Frontal cortex (tissue), 4 donors: Measurements from ENCODE around the gene AFAP1. TPM values are rescaled to one million over a fixed set of nuclear protein-coding genes. Genes with fewer than 3 reads are reported as not detected.

Experiments
- DNase-seq, 2 donors: peaks; one replicate each; pipeline ENCODE4 v3.0.0; 2012; ENCODE audit warnings: low spot score in 2 of 2
- FAIRE-seq: peaks from 2 replicates; lab custom pipeline; 2012; peaks lifted over from hg19 to GRCh38; lab: Jason Lieb, UNC
- total RNA-seq: library from RNA; depleted of rRNA; stranded (reverse); fragments of >200 nt; gene quantifications from one replicate; pipeline ENCODE4 v1.2.3, GENCODE V29; 2014
- donor health status: control.
- donor health status: control.
- donor health status: control.

Gene AFAP1
- total RNA-seq, 1 donor from 2014 or later = 45.2 TPM

DNA sequence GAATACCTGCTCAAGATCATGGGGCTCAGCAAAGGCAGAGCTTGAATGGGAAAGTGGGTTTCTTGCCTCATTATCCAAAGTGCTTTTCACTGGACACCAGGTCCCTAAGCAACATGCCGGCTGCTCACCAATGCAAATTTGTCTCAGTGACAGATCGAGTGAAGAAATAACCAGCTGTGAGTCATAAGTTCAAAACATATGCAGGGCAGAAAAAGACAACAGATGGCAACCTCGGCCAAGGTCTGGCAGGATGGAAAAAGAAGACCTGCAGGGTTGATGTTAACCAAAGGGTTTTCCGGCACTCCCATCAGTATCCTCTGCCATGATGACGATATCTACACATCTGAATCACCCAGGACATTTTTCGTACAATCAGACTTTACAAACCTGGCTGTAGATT is 124.1 kb downstream of the AFAP1 start:
- DNase-seq (no peak), FAIRE-seq (no peak)

DNA sequence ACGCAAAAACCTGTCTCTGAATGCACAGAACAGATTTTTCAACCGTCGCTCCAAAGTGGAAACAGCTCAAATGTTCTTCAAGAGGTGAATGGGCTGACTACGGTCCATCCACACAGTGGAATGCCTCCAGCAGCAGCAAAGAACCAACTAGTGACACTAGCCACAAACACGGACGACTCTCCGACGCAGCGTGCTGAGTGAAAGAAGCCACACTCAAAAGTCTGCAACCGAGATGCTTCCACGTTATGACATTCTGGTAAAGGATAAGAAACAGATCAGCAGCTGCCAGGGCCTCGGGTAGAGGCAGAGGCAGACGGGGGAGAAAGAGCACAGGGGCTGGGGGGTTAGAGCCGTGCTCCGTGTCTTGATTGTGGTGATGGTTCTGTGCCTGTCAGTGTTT is 125.2 kb downstream of the AFAP1 start:
- DNase-seq (no peak), FAIRE-seq (no peak)

DNA sequence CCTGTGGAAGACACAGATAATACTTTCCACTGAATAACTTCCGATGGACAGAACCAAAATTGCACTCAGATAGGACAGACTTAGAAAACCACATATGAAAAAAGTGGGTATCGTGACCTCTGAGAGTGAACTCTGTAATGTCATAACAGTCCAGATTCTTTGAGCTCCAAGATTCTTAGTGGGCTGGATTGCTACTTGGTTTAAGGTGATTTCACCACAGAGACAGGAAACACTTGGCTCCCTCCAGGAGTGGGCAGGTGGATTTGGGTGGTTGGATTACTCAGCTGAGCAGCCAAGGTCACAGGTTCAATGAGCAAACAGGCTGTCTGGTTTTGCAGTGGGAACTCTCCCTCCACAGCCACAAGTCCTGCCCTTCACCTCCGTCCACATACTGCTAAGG is 126.0 kb downstream of the AFAP1 start:
- DNase-seq = no peak
- no peak for FAIRE-seq

DNA sequence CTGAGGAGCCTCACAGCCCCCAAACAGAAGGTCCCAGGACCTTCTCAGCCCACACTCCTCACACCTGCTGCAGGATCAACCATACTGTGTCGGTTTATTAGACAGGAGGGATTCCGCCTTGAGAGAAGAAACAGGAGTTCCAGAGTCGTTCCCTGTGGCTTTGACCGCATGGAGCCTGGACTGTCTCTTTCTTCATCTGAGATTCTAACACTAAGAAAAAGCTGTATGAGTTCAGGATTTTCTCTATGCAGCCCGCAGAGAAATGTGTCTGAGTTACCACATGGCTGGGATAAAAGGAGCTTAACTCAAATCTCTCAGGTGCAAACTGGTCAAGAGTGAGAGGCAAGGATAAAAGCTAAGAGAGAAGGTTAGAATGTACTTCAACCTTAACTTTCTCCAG is 126.7 kb downstream of the AFAP1 start:
- DNase-seq = no peak
- FAIRE-seq = no peak

DNA sequence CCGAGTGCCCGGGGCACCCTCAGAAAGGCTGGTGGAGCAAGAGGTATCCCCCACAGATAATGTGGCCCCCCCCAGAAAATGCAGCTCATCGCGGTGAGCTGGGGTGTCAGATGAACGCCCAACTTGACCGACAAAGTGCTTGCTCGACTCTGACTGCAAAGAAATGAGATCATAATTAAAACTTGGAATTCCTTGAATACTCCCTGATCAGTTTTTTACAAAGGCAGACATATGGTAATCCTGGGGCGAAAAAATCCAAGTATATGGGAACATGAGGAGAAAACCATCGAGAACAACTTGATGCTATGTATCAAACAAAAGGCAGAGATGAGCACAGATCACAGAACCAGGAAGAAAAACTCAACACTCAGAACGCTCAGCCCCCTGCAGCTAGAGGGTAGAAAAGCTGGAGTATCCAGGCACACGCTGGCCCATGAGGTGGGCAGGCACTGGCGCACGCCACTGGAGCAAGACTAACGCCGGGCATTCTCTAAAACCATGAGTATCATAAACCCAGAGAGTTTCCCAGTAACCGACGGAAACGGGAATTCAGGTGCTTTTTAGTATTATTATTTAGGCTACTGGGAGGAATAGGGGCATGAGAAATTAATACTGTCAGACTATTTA is 127.3 kb downstream of the AFAP1 start:
- FAIRE-seq (no peak), DNase-seq (no peak)

DNA sequence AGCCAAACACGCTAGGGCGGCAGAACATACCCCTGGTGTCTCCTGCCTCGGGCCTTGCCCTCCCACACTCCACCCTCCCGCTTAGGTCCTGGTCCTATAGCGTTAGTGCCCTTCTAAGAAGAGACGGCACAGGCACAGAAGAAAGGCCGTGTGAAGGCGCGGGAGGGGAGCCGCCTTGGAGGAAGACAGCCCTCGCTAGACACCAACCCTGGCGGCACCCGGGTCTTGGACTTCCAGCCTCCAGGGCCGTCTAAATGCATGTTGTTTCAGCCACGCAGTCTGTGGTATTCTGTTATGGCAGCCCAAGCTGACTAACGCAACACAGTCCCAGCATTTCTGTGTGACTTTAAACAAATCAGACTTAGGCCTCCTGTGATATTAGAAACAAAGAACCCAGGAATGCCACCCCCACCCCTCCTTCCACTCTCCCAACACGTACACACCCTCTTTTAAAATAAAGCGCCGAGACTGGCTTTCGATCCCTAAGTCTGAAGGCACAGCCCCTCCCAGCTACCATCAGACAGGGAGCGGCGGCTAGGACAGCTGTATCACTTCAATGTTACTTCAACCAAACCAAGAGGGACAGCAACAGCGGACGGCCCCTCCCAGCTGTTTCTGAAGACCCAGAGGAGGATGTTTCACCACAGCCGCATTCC is 128.0 kb downstream of the AFAP1 start:
- no peak for DNase-seq

DNA sequence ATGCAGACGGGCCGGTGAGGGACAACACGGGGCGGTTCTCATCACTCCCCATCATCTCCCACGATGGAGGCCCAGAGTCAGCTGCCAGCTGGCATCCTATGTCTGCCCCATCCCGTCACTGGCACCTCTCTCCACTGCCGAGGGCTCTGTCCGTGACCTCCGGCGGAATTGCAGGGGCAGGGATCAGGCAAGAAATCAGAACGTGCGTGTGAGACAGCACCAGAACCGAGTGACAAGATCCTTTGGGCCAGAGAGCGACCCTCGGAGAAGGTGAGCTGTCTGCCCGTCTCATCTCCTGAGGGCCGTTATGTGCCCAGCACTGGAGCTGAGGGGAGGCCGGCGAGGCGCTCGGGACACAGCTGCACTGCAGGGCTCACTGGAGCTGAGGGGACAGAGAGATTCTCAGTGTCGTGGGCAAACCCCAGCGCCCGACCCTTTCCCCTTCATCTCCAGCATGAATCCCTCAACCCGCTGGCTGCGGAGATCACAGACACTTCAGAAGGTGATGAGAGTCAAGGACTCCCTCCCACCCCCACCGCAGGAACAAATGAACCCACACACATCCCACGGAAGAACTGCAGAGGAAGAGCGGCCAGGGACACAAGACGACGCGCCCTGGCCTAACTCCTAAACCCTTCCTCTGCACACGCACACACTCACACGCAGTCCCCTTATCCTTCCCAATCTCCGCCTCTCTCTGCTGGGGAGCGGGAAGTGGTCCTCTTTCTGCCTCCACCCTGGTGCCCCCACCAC is 128.7 kb downstream of the AFAP1 start:
- DNase-seq = no peak
- no peak for FAIRE-seq

More for the DNA sequence above, 128.0 kb downstream of the AFAP1 start:
- no peak for FAIRE-seq

DNA sequence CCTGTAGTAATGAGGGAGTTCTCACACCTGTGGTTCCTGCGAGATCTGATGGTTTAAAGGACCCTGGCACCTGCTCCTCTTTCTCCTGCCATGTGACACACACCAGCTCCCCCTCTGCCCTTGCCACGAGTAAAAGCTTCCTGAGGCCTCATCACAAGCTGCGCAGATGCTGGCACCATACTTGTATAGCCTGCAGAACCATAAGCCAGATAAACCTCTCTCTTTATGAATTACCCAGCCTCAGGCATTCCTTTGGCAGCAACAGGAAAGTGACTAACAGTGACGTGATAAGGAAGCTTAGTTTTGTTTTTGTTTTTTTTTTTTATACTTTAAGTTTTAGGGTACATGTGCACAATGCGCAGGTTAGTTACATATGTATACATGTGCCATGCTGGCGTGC is 130.9 kb downstream of the AFAP1 start:
- FAIRE-seq (no peak), DNase-seq (no peak)

DNA sequence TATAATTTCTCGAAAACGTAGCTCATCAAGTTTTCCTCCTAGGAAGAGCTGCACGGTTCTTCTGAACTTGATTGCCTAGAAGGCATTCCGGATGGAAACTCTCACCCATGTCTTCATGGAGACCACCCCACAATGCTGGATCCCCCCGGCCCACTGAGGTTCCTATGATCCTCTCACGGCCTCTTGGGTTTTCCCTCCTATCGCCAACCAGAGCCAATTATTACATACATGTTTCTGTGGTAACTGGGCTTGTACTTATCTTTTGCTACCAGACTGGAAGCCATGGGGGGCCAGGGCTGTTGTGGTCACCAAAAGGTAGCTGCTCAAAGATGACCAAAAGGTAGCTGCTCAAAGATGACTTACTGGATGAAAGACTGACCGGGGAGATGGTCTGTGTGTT is 131.5 kb downstream of the AFAP1 start:
- DNase-seq (no peak), FAIRE-seq (no peak)

DNA sequence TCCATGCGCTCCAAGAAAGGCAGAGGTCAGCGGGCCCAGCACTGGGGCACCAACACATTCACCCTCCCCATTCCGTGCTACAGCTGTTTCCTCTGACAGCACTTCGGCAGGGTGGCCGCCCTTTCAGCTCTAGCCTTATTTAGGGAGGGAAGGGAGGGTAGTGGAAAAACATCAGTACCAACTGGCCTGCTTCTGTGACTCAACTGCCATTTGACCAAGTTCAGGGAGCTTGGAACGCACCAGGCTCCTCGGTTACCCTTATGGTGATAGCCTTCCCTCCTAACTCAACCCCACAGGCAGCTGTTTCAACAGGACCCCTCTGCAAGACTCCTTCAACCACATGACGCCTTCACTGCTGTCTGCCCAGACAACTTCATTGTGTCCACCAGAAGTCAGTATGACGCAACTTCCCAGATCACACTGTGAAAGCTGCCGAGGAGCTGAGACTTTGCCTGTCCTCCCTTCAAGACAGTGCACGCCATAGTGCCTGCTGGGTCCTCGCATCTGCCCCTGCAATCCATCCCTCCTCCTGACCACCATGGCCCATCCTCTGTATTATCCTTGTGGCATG is 132.2 kb downstream of the AFAP1 start:
- FAIRE-seq (no peak), DNase-seq (no peak)

DNA sequence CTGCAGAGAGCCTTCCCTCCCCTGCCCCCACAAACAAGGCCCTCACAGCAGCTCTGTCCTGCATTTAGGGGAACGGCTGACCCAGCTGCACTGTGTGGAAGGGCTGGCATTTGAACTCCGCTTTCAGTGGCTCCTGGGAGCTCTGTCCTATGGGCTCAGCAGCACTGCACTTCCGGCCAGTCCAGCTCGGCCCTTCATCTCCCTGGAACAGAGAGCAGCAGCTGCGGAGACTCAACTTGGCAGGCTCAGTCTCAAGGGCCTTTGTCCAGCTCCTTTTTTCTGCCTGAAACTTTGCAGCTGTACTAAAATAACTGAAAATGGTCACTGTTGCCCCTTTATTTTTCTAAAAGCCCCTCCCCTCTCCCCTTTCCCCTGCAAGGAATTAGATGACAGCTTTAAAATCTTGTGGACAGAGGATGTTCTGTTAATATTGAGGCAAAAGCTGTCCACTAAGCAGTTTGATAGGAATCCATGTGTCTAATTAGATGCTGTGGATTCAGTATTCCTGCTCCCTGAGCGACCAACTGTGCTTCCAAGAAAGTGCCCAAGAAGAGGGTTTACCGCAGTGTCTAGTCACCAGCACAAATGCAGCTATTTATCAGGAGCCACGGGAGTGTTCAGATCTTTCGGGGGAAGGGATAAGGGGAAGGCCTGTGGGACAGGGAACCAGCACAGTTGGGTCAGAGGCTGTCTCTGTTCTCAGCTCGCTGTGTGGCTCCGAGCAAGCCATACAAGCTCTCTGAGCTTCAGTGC is 133.1 kb downstream of the AFAP1 start:
- DNase-seq (no peak), FAIRE-seq (no peak)

DNA sequence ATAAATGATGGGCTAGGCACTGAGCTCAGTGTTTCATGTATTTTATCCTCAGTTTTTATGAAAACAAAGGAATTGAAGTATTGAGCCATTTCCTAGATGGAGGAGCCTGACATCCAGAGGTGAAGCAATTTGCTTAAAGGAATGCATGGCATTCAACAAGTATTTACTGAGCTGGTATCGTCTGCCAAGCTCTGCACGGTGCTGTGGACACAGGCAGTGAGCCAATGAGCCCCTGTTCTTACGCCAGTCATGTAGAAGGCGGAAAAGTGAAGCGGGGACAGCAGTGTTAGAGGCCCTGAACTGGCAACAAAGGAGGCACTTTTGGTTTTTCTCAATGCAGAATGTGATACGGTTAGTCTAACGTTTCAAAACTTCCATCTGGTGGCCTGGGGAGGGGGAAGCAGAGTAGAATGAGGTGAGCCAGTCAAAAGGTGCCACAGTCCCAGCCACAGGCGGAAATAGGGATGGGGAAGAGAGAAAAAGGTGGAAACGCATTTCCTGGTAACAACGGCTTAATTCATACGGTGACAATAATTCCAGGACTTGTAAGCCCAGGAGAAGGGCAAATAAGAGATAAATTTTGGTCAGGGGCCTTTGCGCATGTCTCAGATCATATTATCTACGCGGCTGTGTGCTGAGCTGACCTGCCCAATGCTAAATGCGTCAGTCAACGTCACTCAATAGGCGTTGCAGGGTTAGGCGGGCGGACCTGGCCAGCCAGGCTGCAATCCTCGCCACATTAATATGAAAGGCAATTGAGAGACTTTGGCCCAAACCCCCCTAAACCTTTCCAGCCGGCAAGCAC is 133.9 kb downstream of the AFAP1 start:
- FAIRE-seq (no peak), DNase-seq (no peak)

DNA sequence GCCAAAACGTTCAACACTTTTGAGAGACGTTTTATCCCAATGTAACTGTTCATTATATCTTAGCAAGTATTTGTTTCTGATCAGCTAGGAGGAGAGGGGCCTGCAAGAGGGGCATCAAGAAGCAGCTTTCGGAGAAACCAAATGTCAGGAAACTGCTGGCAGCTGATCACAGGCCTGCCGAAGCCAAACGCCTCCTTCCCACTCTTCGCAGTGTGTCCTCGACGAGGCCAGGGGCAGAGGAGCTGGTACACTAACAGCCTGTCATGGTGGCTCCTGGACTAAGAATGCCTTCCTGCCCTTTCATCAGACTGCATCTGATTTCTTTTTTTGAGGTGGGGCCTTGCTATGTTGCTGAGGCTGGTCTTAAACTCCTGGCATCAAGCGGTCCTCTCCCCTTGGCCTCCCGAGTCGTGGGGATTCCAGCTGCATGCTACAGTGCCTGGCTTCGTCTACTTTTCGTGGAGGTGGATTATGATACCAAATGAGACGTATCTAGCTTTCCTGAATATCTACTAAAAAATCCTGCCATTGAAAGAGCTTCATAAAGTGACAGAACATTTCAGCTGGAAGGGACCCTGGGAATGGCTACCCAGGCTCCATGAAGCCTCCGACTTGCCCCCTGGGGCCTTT is 134.8 kb downstream of the AFAP1 start:
- DNase-seq (no peak), FAIRE-seq (no peak)

DNA sequence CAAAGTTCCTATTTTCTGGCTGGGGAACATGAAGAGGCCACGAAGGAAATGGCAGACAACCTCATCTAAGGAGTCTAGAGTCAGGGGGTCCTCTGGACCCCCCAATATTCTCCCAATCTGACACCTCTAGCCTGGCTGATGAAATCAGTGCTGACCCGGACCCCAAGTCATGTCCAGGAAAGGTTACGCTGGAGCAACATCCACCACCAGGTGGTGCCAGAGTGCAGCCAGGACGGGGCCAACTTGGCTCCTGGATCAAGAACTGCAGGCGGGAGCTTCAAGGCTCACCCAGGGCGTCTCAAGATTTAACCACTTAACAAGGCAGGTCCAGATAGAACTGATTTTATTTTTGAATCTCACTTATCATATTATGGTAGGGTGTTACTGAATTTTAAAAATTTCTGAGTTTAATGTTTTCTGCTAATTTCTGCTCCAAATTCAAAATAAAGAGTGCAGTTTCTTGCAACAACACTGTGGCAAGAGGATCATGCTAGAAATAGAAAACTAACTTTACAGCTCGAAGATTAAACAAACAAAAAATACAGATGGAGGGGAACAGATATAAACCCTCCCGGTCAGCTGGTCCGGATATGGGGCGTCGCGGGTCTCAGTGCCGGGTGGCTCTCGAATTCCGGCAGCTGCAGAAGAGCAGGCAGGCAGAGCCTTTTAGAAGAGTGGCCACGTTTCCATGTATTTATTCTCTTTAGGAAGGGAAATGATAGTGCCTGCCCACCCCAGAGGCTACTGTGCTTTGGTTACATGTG is 135.5 kb downstream of the AFAP1 start:
- DNase-seq = peak; percentile 48 to 73
- no peak for FAIRE-seq

DNA sequence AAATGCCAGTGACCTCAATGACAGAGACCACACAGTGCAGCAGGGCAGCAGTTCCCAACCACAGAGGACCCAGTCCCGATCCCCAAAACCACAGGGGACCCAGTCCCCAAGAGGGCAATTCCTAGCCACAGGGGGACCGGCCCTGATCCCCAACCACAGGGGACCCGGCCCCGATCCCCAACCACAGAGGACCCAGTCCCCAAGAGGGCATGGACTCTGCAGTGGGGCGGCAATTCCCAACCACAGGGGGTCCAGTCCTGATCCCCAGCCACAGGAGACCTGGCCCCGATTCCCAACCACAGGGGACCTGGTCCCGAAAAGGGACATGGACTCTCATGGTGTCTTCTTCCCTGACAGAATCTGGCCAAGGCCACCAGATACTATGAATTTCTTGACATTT is 136.3 kb downstream of the AFAP1 start:
- FAIRE-seq (no peak), DNase-seq (no peak)

DNA sequence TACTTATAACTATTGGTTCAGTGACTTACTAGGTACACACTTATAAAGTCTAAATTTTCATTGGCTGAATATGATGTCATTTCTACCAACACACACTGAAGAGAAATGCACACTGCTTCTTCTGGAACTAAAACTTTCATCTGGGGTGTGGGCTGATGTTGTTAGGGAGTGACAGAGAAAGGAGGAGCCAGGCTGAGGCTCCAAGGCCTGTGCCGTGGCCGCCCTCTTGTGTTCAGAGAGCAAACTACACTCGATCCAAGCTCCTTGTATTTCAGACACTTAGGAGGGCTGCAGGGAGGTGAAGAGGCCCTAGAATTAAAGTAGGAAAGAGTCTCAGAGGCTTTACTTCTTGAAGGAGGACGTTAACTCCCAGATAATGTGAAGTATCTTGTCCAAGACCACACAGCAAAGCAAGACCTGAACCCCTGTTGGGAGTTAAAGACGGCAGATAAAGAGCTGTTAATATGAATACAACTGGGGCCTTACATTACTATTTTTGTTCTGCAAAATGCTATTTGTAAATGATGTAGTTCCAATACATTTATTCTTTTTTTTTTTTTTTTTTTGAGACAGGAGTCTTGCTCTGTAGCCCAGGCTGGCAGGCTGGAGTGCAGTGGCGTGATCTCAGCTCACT is 137.5 kb downstream of the AFAP1 start:
- no peak for FAIRE-seq
- peak in 1 of 2 donors; percentile 71 for DNase-seq

DNA sequence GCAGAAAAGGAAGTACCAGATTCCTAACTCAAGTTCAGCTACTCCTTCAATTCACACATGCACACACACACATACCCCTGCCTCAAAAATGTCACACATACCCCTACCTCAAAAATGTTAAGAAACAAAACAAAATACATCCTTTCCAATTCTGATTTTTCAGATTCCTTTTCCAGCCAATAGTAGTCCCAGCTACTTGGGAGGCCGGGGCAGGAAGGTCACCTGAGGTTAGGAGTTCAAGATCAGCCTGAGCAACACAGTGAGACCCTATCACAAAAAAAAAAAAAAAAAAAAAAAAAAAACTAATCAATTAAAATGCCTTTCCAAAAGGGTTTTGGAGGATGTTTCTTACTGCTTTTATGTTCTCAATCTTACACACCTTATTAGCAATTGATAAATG is 138.0 kb downstream of the AFAP1 start:
- no peak for FAIRE-seq
- no peak for DNase-seq

DNA sequence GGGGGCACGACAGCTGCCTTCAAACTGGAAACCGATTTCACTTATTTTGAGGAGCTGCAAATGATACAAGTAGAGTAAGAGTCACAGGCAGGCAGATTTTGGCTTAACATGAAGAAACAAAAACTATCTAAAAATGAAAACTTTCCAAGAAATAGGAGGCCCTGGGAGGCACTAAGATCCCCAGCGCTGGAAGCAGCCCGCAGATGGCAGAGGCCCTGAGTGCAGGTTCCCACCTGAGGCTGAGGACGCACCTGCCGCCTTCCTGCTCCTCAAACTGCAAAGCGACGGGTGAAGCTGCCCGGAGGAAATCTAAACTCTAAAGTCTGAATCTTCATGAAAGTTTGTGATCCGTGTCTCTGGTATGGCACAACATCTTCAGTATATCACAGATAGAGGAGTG is 138.7 kb downstream of the AFAP1 start:
- no peak for DNase-seq
- FAIRE-seq = no peak
